HepG2 (cell line): ENCODE measurements around the gene PDP2. TPM values are rescaled to one million over a fixed set of nuclear protein-coding genes. Genes with fewer than 3 reads are reported as not detected.

ENCODE experiments used
- FOXP1 ChIP-seq, 2 experiments: fragments of 450-650 bp in 1 of 2; IDR thresholded peaks; 2 replicates each; pipeline ENCODE4 v1.6.1; 2017 to 2018; ENCODE audit warnings: antibody characterized with exemption in 1 of 2
- JUN ChIP-seq: sonication (generic); formaldehyde crosslinking; IDR thresholded peaks from 2 replicates; pipeline ENCODE4 v1.4.0; 2020; ENCODE audit warnings: mild to moderate bottlenecking, missing genetic modification reagents
- MED8 ChIP-seq: sonication (generic); formaldehyde crosslinking; IDR thresholded peaks from 2 replicates; pipeline ENCODE4 v1.8.1; 2023; ENCODE audit warnings: mild to moderate bottlenecking, missing genetic modification reagents; ENCODE audit not compliant: insufficient replicate concordance
- PCBP2 ChIP-seq: fragments of 200-400 bp; formaldehyde crosslinking; optimal IDR thresholded peaks from 2 replicates; pipeline ENCODE3; 2018; ENCODE audit warnings: low read length, low read depth; ENCODE audit not compliant: poor library complexity, severe bottlenecking
- SIX4 ChIP-seq: sonication (generic); formaldehyde crosslinking; IDR thresholded peaks from 2 replicates; pipeline ENCODE4 v1.4.0; 2020; ENCODE audit warnings: missing genetic modification reagents
- TCF12 ChIP-seq, 2 experiments: fragments of 450-650 bp in 1 of 2; sonication (generic) in 1 of 2; formaldehyde crosslinking in 1 of 2; IDR thresholded peaks; 2 replicates each; pipeline versions ENCODE4 v1.6.1 to v1.8.0; 2017 to 2022; ENCODE audit warnings: antibody characterized with exemption in 1 of 2, mild to moderate bottlenecking in 1 of 2, missing genetic modification reagents in 1 of 2, moderate library complexity in 1 of 2
- ZBTB21 ChIP-seq: sonication (generic); formaldehyde crosslinking; IDR thresholded peaks from 2 replicates; pipeline ENCODE4 v1.4.0; 2020; ENCODE audit warnings: missing genetic modification reagents
- ZFP37 ChIP-seq: sonication (generic); formaldehyde crosslinking; IDR thresholded peaks from 2 replicates; pipeline ENCODE4 v1.4.0; 2020; ENCODE audit warnings: missing genetic modification reagents, borderline replicate concordance
- ZFP90 ChIP-seq: sonication (generic); formaldehyde crosslinking; IDR thresholded peaks from 2 replicates; pipeline ENCODE4 v1.8.0; 2022; ENCODE audit warnings: missing genetic modification reagents, mild to moderate bottlenecking, inconsistent platforms, borderline replicate concordance
- ZNF235 ChIP-seq: sonication (generic); formaldehyde crosslinking; IDR thresholded peaks from 2 replicates; pipeline ENCODE4 v1.8.1; 2023; ENCODE audit warnings: mild to moderate bottlenecking, missing genetic modification reagents, borderline replicate concordance
- ZNF572 ChIP-seq: sonication (generic); formaldehyde crosslinking; IDR thresholded peaks from 2 replicates; pipeline ENCODE4 v1.5.1; 2020; ENCODE audit warnings: mild to moderate bottlenecking, missing genetic modification reagents
- ZNF768 ChIP-seq: sonication (generic); formaldehyde crosslinking; IDR thresholded peaks from 2 replicates; pipeline ENCODE4 v1.4.0; 2020; ENCODE audit warnings: missing genetic modification reagents
- ZNF773 ChIP-seq: sonication (generic); formaldehyde crosslinking; IDR thresholded peaks from 2 replicates; pipeline ENCODE4 v1.4.0; 2020; ENCODE audit warnings: missing genetic modification reagents, borderline replicate concordance
- polyA plus RNA-seq, 8 experiments: library from polyadenylated mRNA; depleted of rRNA in 3 of 8; stranded (reverse) in 7 of 8; unstranded in 1 of 8; fragments of >200 nt; fragmentation: Illumina TruSeq in 4 of 8; extraction: Trizol in 4 of 8; gene quantifications; 2 replicates each; pipeline versions ENCODE4 v1.2.1 to v1.2.3, GENCODE V29; 2011 to 2016; ENCODE audit warnings: low read depth in 4 of 8, missing spikeins in 1 of 8, mixed read lengths in 1 of 8; ENCODE audit not compliant: insufficient read depth in 1 of 8
- total RNA-seq, 5 experiments: library from RNA; depleted of rRNA; stranded (reverse); fragments of >200 nt; fragmentation: Illumina TruSeq; extraction: Trizol; gene quantifications; 2 replicates each; pipeline ENCODE4 v1.2.3, GENCODE V29; 2016; ENCODE audit warnings: low read depth in 1 of 5
- TF ChIP-seq, protein P1 (sequence below): sonication (generic); formaldehyde crosslinking; IDR thresholded peaks from 2 replicates; pipeline ENCODE4 v1.4.0; 2020; ENCODE audit warnings: missing genetic modification reagents
- TF ChIP-seq, protein P2 (sequence below): sonication (generic); formaldehyde crosslinking; IDR thresholded peaks from 2 replicates; pipeline ENCODE4 v1.5.0; 2020; ENCODE audit warnings: mild to moderate bottlenecking, missing genetic modification reagents
- TF ChIP-seq, protein P3 (sequence below): sonication (generic); formaldehyde crosslinking; conservative IDR thresholded peaks from 2 replicates; pipeline ENCODE4 v1.4.0; 2020; ENCODE audit warnings: missing genetic modification reagents
- TF ChIP-seq, protein P4 (sequence below): sonication (generic); formaldehyde crosslinking; IDR thresholded peaks from 2 replicates; pipeline ENCODE4 v1.5.0; 2020; ENCODE audit warnings: missing genetic modification reagents

PDP2 gene
- total and polyA plus RNA-seq, 2 of the 13 experiments (the other 11 are each of a cell fraction or from before 2014, with no cell fraction given) = 12.8 to 15.8 TPM

DNA sequence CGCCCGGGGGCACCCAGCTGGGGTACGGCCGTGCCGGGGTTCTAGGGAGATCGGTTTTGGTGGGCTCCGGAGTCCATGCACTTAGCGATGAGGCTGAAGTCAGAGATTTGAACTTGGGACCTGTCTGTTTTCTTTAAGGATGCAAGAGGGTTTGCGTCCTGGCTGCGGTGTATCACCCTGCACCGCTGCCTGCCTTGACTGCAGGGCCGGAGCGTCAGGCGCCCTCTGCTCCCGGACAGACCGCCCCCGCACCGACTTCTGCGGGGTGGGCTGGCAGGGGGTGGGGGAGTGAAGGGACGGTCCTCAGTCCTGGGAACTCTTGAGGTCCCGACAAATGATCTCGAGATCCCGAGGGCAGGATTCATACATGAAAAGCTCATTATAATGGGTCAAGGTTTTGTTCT is 701 bp downstream of the PDP2 start (continued):
- TF ChIP-seq, protein P1, sequence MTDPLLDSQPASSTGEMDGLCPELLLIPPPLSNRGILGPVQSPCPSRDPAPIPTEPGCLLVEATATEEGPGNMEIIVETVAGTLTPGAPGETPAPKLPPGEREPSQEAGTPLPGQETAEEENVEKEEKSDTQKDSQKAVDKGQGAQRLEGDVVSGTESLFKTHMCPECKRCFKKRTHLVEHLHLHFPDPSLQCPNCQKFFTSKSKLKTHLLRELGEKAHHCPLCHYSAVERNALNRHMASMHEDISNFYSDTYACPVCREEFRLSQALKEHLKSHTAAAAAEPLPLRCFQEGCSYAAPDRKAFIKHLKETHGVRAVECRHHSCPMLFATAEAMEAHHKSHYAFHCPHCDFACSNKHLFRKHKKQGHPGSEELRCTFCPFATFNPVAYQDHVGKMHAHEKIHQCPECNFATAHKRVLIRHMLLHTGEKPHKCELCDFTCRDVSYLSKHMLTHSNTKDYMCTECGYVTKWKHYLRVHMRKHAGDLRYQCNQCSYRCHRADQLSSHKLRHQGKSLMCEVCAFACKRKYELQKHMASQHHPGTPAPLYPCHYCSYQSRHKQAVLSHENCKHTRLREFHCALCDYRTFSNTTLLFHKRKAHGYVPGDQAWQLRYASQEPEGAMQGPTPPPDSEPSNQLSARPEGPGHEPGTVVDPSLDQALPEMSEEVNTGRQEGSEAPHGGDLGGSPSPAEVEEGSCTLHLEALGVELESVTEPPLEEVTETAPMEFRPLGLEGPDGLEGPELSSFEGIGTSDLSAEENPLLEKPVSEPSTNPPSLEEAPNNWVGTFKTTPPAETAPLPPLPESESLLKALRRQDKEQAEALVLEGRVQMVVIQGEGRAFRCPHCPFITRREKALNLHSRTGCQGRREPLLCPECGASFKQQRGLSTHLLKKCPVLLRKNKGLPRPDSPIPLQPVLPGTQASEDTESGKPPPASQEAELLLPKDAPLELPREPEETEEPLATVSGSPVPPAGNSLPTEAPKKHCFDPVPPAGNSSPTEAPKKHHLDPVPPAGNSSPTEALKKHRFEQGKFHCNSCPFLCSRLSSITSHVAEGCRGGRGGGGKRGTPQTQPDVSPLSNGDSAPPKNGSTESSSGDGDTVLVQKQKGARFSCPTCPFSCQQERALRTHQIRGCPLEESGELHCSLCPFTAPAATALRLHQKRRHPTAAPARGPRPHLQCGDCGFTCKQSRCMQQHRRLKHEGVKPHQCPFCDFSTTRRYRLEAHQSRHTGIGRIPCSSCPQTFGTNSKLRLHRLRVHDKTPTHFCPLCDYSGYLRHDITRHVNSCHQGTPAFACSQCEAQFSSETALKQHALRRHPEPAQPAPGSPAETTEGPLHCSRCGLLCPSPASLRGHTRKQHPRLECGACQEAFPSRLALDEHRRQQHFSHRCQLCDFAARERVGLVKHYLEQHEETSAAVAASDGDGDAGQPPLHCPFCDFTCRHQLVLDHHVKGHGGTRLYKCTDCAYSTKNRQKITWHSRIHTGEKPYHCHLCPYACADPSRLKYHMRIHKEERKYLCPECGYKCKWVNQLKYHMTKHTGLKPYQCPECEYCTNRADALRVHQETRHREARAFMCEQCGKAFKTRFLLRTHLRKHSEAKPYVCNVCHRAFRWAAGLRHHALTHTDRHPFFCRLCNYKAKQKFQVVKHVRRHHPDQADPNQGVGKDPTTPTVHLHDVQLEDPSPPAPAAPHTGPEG = 0 out of 2 replicates have a peak, but pooled peaks have one; percentile 5
- TF ChIP-seq PCBP2 = no peak
- TF ChIP-seq MED8 (CRISPR knock-in tag) = no peak
- TF ChIP-seq, protein P2, sequence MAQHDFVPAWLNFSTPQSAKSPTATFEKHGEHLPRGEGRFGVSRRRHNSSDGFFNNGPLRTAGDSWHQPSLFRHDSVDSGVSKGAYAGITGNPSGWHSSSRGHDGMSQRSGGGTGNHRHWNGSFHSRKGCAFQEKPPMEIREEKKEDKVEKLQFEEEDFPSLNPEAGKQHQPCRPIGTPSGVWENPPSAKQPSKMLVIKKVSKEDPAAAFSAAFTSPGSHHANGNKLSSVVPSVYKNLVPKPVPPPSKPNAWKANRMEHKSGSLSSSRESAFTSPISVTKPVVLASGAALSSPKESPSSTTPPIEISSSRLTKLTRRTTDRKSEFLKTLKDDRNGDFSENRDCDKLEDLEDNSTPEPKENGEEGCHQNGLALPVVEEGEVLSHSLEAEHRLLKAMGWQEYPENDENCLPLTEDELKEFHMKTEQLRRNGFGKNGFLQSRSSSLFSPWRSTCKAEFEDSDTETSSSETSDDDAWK = no peak
- TF ChIP-seq ZBTB21 (CRISPR knock-in tag) = no peak
- TF ChIP-seq, protein P3, sequence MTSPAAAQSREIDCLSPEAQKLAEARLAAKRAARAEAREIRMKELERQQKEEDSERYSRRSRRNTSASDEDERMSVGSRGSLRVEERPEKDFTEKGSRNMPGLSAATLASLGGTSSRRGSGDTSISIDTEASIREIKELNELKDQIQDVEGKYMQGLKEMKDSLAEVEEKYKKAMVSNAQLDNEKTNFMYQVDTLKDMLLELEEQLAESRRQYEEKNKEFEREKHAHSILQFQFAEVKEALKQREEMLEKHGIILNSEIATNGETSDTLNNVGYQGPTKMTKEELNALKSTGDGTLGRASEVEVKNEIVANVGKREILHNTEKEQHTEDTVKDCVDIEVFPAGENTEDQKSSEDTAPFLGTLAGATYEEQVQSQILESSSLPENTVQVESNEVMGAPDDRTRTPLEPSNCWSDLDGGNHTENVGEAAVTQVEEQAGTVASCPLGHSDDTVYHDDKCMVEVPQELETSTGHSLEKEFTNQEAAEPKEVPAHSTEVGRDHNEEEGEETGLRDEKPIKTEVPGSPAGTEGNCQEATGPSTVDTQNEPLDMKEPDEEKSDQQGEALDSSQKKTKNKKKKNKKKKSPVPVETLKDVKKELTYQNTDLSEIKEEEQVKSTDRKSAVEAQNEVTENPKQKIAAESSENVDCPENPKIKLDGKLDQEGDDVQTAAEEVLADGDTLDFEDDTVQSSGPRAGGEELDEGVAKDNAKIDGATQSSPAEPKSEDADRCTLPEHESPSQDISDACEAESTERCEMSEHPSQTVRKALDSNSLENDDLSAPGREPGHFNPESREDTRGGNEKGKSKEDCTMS (CRISPR knock-in tag) = no peak
- no peak for TF ChIP-seq SIX4 (CRISPR knock-in tag)
- no peak for TF ChIP-seq ZFP90 (CRISPR knock-in tag)
- TF ChIP-seq FOXP1 (IDR thresholded peaks at IDR 0.05) = no peak
- no peak for TF ChIP-seq FOXP1 (CRISPR knock-in tag; IDR thresholded peaks at IDR 0.05)
- TF ChIP-seq, protein P4, sequence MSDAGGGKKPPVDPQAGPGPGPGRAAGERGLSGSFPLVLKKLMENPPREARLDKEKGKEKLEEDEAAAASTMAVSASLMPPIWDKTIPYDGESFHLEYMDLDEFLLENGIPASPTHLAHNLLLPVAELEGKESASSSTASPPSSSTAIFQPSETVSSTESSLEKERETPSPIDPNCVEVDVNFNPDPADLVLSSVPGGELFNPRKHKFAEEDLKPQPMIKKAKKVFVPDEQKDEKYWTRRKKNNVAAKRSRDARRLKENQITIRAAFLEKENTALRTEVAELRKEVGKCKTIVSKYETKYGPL (CRISPR knock-in tag) = 0 out of 2 replicates have a peak, but pooled peaks have one; percentile 18
- no peak for TF ChIP-seq JUN (CRISPR knock-in tag)
- TF ChIP-seq ZNF768 (CRISPR knock-in tag) = no peak
- no peak for TF ChIP-seq ZFP37 (CRISPR knock-in tag)
- TF ChIP-seq ZNF572 (CRISPR knock-in tag) = no peak
- no peak for TF ChIP-seq ZNF773 (CRISPR knock-in tag)
- no peak for TF ChIP-seq ZNF235 (CRISPR knock-in tag)
- TF ChIP-seq TCF12 (IDR thresholded peaks at IDR 0.05) = no peak
- 0 out of 2 replicates have a peak, but pooled peaks have one; percentile 11 for TF ChIP-seq TCF12 (CRISPR knock-in tag; IDR thresholded peaks at IDR 0.05)
